SK-N-SH (cell line): ENCODE measurements around the gene DRD2.

Source experiments
- EZH2phosphoT487 ChIP-seq: fragments of 200-600 bp; sonication (generic); IDR thresholded peaks from 2 replicates; pipeline ENCODE4 v1.6.1; 2017; ENCODE audit warnings: low read depth, mixed run types, mild to moderate bottlenecking, antibody characterized with exemption, moderate library complexity, borderline replicate concordance
- FOXJ3 ChIP-seq: sonication (generic); formaldehyde crosslinking; IDR thresholded peaks from 2 replicates; pipeline ENCODE4 v1.5.1; 2020; ENCODE audit warnings: mild to moderate bottlenecking, missing genetic modification reagents
- MXI1 ChIP-seq: IDR thresholded peaks from 2 replicates; pipeline ENCODE4 v1.6.1; 2012; ENCODE audit warnings: mild to moderate bottlenecking, low read depth, low read length, improper control_type of control experiment
- POLR2AphosphoS5 ChIP-seq: IDR thresholded peaks from 2 replicates; pipeline ENCODE4 v1.6.1; 2012; ENCODE audit warnings: low read depth, low read length
- TAF1 ChIP-seq: IDR thresholded peaks from 2 replicates; pipeline ENCODE4 v1.6.1; 2012; ENCODE audit warnings: low read depth, mild to moderate bottlenecking, low read length, moderate library complexity, borderline replicate concordance
- TCF12 ChIP-seq: IDR thresholded peaks from 2 replicates; pipeline ENCODE4 v1.4.0; 2012
- YY1 ChIP-seq: IDR thresholded peaks from 2 replicates; pipeline ENCODE4 v1.4.0; 2012; ENCODE audit warnings: low read depth, mild to moderate bottlenecking
- TF ChIP-seq, protein P1 (sequence below): IDR thresholded peaks from 2 replicates; pipeline ENCODE4 v1.6.1; 2012; ENCODE audit warnings: mild to moderate bottlenecking, low read depth, low read length, moderate library complexity
- TF ChIP-seq, protein P2 (sequence below): fragments of 200-600 bp; sonication (generic); IDR thresholded peaks from 2 replicates; pipeline ENCODE4 v1.6.1; 2017; ENCODE audit warnings: antibody characterized with exemption, mild to moderate bottlenecking, moderate library complexity
- TF ChIP-seq, protein P3 (sequence below): fragments of 150-350 bp; IDR thresholded peaks from 2 replicates; pipeline ENCODE4 v1.6.1; 2017; ENCODE audit warnings: antibody characterized with exemption, low read length, low read depth, borderline replicate concordance
- TF ChIP-seq, protein P4 (sequence below): IDR thresholded peaks from 2 replicates; pipeline ENCODE4 v1.4.0; 2012; ENCODE audit warnings: low read depth

DNA sequence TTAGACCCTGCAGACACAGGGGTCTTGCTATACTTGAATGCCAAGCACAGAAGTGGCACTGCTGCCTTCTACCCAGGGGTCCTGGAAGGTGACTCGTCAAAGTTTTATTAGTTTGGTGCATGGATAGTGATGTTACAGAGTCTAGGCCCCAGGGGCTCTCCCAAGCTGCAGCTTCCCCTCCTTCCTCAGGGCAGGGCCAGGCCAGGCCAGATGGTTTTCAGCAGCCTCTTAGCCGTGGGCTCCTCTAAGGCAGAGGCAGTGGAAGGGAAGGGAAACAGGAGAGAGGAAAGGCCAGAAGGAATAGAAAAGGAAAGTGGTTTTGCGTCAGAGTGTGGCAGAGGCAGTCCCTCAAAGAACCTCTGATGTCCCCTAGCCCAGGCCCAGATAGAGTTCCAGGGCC is 65.7 kb downstream of the DRD2 start:
- TF ChIP-seq POLR2AphosphoS5 (no peak), FOXJ3 (CRISPR knock-in tag) (no peak), YY1 (no peak), TAF1 (no peak), MXI1 (no peak), EZH2phosphoT487 (no peak), TCF12 (no peak)
- TF ChIP-seq, protein P1, sequence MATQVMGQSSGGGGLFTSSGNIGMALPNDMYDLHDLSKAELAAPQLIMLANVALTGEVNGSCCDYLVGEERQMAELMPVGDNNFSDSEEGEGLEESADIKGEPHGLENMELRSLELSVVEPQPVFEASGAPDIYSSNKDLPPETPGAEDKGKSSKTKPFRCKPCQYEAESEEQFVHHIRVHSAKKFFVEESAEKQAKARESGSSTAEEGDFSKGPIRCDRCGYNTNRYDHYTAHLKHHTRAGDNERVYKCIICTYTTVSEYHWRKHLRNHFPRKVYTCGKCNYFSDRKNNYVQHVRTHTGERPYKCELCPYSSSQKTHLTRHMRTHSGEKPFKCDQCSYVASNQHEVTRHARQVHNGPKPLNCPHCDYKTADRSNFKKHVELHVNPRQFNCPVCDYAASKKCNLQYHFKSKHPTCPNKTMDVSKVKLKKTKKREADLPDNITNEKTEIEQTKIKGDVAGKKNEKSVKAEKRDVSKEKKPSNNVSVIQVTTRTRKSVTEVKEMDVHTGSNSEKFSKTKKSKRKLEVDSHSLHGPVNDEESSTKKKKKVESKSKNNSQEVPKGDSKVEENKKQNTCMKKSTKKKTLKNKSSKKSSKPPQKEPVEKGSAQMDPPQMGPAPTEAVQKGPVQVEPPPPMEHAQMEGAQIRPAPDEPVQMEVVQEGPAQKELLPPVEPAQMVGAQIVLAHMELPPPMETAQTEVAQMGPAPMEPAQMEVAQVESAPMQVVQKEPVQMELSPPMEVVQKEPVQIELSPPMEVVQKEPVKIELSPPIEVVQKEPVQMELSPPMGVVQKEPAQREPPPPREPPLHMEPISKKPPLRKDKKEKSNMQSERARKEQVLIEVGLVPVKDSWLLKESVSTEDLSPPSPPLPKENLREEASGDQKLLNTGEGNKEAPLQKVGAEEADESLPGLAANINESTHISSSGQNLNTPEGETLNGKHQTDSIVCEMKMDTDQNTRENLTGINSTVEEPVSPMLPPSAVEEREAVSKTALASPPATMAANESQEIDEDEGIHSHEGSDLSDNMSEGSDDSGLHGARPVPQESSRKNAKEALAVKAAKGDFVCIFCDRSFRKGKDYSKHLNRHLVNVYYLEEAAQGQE, result no peak
- TF ChIP-seq, protein P2, sequence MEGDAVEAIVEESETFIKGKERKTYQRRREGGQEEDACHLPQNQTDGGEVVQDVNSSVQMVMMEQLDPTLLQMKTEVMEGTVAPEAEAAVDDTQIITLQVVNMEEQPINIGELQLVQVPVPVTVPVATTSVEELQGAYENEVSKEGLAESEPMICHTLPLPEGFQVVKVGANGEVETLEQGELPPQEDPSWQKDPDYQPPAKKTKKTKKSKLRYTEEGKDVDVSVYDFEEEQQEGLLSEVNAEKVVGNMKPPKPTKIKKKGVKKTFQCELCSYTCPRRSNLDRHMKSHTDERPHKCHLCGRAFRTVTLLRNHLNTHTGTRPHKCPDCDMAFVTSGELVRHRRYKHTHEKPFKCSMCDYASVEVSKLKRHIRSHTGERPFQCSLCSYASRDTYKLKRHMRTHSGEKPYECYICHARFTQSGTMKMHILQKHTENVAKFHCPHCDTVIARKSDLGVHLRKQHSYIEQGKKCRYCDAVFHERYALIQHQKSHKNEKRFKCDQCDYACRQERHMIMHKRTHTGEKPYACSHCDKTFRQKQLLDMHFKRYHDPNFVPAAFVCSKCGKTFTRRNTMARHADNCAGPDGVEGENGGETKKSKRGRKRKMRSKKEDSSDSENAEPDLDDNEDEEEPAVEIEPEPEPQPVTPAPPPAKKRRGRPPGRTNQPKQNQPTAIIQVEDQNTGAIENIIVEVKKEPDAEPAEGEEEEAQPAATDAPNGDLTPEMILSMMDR, result no peak
- TF ChIP-seq, protein P3, sequence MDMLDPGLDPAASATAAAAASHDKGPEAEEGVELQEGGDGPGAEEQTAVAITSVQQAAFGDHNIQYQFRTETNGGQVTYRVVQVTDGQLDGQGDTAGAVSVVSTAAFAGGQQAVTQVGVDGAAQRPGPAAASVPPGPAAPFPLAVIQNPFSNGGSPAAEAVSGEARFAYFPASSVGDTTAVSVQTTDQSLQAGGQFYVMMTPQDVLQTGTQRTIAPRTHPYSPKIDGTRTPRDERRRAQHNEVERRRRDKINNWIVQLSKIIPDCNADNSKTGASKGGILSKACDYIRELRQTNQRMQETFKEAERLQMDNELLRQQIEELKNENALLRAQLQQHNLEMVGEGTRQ, result no peak
- TF ChIP-seq, protein P4, sequence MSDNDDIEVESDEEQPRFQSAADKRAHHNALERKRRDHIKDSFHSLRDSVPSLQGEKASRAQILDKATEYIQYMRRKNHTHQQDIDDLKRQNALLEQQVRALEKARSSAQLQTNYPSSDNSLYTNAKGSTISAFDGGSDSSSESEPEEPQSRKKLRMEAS, result no peak
